ENCODE results near the gene TMEFF2. TPM values are rescaled to one million over a fixed set of nuclear protein-coding genes. Genes with fewer than 3 reads are reported as not detected.

Gene TMEFF2
- total RNA-seq, 2 donors from 2014 or later: 0.21 TPM; not detected in 1

GRCh38 chr2:192002418-192002817 is 192.3 kb downstream of the TMEFF2 start:
- Histone ChIP-seq H3K27me3 (replicated peaks; ENCODE audit: insufficient read depth) (no peaks in the 10 kb centered on the region), H3K36me3 (no peaks in the 10 kb centered on the region), H3K9me3 (no peaks in the 10 kb centered on the region), H3K4me1 (ENCODE audit: control insufficient read depth in 1 of 2, low read depth in 2 of 2) (no peaks in the 10 kb centered on the region), H3K4me3 (no peak overlapping the region), H3K27ac (no peak overlapping the region)
- DNase-seq (ENCODE audit: low spot score): no peak
- no peak for ATAC-seq (ENCODE audit: insufficient number of reproducible peaks, low FRiP score, low read depth)
- TF ChIP-seq CTCF (IDR thresholded peaks at IDR 0.05): no peak

DNA sequence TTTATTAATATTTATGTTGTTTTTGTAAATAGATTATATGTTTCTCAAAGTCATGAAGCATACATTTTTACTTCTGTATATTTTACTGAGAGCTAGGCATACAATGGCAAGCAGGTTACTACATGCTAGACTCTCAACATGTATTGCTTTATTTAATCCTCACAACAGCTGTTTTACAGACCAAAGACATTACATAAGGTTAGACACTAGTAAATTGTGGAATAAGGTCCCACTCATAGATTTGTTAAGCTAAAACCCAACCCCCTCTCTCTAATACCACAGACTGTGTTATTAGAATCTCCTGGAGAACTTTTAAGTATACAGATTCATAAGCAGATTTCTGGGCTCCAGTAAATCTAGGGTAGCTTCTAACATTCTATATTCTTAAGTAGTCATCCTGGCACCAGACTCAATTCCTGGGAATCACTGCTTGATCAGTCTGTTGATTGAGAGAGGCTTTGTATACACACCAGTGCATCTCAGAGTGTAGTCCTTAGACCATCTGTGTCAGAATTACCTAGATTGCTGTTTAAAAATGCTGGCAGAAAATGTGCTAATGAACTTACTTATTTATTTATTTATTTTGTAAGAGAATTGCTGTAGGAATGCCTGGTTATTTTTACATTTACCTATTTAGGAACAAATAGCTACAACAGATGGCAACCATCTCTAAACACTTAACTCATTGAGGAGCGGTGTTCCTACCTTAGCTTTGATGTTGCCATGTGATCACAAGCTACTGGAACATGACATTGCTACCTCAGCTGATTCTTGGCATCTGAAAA is 194.3 kb downstream of the TMEFF2 start:
- Histone ChIP-seq H3K4me1 (ENCODE audit: control insufficient read depth in 1 of 2, low read depth in 2 of 2) (no peaks in the 10 kb centered on the region), H3K36me3 (no peaks in the 10 kb centered on the region), H3K27me3 (replicated peaks; ENCODE audit: insufficient read depth) (no peaks in the 10 kb centered on the region), H3K27ac (no peak overlapping the region), H3K9me3 (no peaks in the 10 kb centered on the region), H3K4me3 (no peak overlapping the region)
- no peak for ATAC-seq (ENCODE audit: insufficient number of reproducible peaks, low FRiP score, low read depth)
- no peak for TF ChIP-seq CTCF (IDR thresholded peaks at IDR 0.05)
- DNase-seq (ENCODE audit: low spot score): no peak

DNA sequence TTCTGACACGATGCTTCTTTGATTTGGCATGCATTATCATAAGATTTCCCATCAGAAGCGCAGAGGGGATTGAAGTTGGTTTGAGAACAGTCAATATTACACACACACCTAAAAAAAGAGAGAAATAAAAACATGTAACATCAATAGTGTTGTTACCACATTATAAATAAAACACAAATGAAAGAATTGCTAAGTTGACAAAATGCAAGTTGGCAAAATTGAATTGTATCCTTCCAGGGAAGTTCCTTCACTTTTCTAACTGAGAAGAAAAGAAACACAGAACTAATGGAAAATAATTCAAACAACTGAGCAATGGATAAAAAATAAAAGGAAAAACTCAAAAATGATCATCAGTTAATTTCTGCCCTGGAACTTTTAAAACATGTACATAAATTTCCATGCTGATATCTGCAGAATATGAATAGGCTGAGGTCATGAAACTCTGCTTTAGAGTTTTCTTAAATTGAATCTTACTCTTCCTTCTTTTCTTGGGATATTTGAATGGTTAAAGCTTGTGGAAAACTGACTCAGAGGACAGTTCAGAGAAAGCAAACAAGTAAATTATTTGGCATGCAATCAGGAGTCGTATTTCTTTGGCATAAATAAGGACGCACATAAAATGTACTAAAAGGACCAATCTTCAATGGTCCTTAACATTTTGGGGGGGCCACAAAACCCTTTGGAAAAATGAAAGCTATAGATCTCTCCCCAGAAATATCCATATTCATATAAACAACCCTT is 195.5 kb downstream of the TMEFF2 start:
- Histone ChIP-seq H3K4me1 (ENCODE audit: control insufficient read depth in 1 of 2, low read depth in 2 of 2) (no peaks in the 10 kb centered on the region), H3K27ac (no peak overlapping the region), H3K36me3 (no peaks in the 10 kb centered on the region), H3K27me3 (replicated peaks; ENCODE audit: insufficient read depth) (no peaks in the 10 kb centered on the region), H3K4me3 (no peak overlapping the region), H3K9me3 (no peaks in the 10 kb centered on the region)
- DNase-seq (ENCODE audit: low spot score) (no peak), ATAC-seq (ENCODE audit: insufficient number of reproducible peaks, low FRiP score, low read depth) (no peak)
- no peak for TF ChIP-seq CTCF (IDR thresholded peaks at IDR 0.05)

DNA sequence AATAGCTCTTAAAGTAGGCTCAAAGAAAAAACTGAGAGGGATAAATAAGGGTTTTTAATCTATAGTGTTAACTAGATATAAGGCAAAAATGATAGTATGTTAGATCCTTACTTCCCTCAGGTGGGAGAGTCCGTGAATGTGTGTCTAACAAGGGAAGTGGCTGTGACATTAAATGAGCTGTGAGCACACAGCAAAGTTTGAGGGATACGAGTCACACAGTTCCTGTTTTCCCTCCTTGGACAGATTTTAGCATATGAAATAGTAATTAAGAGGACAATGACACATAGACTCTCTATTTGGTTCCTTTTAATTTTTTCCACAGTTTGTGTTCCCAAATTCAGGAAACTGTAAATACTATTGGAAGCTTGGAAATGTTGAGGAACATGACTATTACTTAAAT is 199.4 kb downstream of the TMEFF2 start:
- DNase-seq (ENCODE audit: low spot score) (no peak), ATAC-seq (ENCODE audit: insufficient number of reproducible peaks, low FRiP score, low read depth) (no peak)
- Histone ChIP-seq H3K27me3 (replicated peaks; ENCODE audit: insufficient read depth) (no peaks in the 10 kb centered on the region), H3K4me3 (no peak overlapping the region), H3K36me3 (no peaks in the 10 kb centered on the region), H3K27ac (no peak overlapping the region), H3K9me3 (no peaks in the 10 kb centered on the region), H3K4me1 (ENCODE audit: control insufficient read depth in 1 of 2, low read depth in 2 of 2) (no peaks in the 10 kb centered on the region)
- no peak for TF ChIP-seq CTCF (IDR thresholded peaks at IDR 0.05)

- H3K27ac ChIP-seq: no peak overlapping the region
- no peaks in the 10 kb centered on the region for H3K36me3 ChIP-seq
- H3K4me3 ChIP-seq: no peak overlapping the region
- DNase-seq (ENCODE audit: low spot score) (no peak), ATAC-seq (ENCODE audit: insufficient number of reproducible peaks, low FRiP score, low read depth) (no peak)
- TF ChIP-seq CTCF (IDR thresholded peaks at IDR 0.05): no peak
- no peaks in the 10 kb centered on the region for H3K4me1 ChIP-seq (ENCODE audit: control insufficient read depth in 1 of 2, low read depth in 2 of 2)
- H3K27me3 ChIP-seq (replicated peaks; ENCODE audit: insufficient read depth): no peaks in the 10 kb centered on the region
- H3K9me3 ChIP-seq: no peaks in the 10 kb centered on the region
Measured at GRCh38 chr2:191994749-191995148, 200.0 kb downstream of the TMEFF2 start.

Data from thoracic aorta (tissue), 2 donors.